CD4-positive, alpha-beta T cell treated with Interferon alpha-2 for 1 hour (primary cell): ENCODE data around the gene REEP1.

Source experiments
- DNase-seq, 2 donors: peaks; one replicate each; pipeline ENCODE4 v3.0.0-alpha.2; 2020 to 2022

The REEP1 gene

DNA sequence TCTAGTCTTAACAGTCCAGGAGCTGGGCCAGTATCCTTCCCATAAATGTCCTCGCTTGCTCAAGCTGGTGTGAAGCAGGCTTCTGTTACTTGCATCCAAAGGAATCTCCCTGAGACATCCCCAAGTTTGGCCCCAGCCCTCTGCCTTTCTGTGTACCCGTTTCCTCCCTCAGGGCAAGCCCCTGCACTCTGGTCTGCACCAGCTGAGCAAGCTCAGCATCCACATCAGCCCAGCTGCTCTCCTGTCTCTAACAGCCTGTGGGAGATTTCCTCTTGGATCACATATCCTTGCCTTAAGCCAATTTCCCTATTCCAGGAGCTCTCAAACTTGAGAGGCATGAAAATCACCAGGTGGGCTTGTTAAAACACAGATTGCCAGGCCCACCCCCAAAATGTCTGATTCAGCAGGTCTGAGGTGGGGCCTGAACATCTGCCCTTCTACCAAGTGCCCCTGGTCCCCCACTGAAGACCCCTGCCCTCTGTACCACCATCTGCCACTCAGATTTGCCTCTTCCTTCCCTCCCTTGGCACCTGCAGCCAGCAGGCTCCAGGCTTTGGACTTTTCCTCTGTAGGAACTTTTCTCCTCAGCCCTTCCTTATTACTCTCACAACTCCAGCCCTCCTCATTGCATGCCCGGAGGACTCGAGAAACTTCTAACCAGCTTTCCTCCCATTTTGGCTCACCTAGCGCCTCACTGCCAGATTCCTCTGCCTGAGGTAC, 32.1 kb downstream of the REEP1 start:
- DNase-seq, result no peak

DNA sequence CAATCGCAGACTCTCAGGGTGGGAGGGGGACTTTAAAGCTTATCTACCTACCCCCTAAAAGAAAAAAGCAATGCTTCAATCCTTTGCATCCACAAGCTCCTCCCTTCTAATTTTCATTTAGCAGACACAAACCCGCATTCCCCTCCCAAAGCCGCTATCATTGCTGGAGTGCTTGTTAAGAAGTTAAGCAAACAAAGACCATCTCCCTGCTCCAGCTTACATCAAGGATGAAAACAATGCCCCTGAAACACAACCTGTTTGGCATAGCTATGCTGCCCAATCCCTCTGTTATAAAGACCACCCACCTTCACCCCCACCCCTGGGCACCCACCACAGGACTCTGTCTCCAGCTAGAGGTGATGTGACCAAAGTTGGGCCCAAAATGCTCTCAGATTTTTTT, 33.0 kb downstream of the REEP1 start:
- no peak for DNase-seq

DNA sequence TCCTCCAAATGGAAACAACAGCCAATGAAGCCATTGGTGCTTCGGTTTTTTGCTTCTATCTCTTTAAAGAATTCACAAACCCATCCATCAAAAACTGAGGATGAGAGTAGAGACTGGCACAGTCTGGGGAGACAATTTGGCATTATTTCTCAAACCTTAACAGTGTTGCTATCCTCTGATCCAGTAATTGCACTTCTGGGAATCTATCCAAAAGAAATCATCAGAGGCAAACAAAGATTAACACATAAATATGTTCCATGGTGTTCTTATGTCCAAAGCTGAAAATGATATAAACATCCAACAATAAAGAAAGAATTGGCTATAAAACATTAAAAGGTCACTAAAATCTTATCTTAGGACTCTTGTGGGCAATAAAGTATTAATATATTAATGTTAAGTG, 35.1 kb downstream of the REEP1 start:
- no peak for DNase-seq

DNA sequence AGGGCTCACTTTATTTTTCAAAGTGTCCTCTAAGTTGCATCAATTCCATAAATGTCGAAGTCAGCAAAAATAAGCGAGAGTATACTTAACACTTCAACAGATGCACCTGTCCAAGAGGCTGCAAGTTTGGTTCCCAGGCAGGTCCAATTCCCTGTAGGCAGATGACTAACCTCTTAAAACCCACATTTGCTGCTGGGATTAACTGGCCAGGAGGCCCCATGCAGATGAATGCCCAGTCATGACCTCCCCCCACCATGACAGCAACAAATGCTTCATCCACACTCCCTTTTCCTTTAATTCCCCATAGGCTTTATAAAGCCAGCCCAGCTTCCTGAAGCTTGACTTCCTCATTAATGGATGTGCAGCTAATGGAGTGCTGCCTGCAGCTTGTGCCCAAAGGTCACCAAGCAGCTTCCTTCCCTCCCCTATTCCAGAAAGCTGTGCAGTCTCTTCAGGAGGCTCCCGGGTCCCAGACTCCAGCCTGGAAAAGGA, 35.7 kb downstream of the REEP1 start:
- no peak for DNase-seq

DNA sequence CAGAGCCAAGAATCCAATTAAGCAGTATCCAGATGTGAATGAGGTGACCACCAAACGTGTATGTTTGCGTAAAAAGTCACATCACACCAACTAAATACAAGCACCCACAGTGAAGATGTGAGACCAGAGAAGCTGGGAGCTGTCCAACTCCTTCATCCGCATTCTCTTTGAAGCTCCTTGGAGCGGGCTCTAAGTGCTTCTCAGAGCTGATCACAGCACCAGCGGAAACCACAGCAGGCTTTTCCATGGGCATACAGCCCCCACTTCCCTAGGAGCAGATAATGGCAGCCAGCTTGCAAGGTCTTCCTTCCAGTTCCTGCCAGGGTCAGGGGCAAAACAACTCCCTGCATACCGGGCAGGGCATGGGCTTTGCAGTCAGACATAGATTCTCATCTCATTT, 36.4 kb downstream of the REEP1 start:
- no peak for DNase-seq

DNA sequence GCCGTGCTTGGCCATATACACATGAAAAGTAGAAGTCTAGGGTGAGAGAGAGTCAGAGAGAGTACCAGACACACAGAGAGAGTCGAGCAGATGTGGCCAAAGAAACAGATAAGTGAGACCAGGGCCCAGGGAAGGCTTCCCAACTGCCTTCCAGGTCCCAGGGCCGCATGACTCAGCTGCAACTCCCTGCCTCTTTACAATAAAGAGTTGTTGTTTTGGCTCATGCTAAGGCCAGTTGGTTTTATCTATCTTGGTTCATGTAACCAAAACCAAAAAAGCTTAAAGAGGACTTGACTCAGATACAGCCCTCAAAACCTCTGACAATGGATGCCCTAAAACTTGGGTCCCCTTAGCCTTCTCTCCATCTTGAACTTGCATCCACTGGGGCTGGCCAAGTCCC, 36.9 kb downstream of the REEP1 start:
- no peak for DNase-seq

DNA sequence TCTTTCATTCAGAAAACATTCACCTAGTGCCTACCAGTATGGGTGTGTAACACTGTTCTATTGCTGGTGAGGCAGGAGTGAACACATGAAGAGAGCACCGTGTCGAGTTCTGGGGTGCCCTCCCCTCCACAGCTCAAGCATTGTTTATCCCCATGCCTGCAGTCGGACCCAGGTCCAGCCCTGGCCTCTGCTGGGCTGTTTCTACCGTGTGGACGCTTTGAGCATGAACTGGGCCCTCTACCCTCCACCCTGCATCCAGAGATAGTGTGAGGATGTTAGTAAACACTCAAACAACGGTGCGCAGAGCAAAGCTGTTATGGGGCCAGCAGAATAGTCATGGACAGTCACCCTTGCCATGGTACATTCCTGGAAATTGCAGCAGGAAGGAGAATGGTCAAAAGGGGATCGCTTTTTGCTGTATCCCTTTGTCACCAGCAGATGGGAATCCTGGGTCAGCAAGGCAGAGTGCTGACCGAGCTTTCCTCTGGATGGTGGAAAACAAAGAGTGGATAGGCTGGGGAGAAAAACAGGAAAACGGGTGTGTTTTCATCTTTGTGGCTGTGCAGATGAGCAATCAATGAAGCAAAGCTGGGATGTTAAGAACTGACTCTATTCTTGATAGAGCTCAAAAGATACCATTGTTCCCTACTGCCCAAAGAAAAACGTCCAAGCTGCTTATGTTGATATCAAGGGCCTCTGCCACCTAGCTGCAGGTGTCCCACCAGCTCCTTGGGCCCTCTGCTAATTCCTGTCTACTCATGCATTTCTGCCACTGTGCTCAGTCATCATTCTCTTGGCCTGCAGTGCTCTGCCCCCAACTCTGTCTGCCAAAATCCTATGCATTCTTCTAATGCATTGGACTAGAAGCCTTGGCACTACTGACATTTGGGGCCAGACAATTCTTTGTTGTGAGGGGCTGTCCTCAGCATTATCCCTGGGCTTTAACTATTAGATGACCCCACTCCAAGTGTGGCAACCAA, 38.7 kb downstream of the REEP1 start:
- no peak for DNase-seq

DNA sequence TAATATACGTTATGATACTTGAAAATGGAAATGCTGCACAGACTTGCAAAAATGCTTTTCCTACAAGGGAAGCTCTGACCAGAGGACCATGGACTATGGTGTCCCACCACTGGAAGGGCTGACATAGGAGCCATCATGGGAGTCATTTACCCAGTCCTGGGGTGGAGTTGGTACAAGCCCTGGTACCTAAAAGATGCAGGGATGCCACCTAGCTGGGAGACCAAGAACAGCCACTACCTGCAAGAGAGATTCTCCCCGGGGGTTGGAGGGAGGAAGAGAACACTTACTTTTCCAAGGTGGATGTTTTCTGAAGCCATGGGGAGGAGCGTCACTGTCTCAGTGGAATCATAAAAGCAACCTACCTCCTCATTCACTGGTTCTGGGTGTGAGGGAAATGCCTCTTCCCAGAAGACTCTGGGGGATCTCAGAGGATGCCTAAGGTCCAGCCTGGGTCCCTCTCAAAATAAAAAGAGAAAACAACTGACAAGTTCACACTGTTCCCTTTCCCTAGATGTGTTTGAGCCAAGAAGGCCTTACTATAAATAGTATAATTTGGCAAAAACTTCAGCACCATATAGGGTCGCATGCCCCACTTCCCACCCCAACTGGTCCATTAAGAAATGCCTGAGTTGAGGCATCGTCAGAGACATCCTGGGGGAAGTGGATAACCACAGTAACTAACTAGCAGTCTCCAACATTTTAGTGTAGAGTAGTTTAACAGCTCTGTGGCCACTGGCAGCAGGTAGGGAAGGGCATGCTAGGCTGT, 39.9 kb downstream of the REEP1 start:
- peak in 1 of 2 donors; percentile 9 for DNase-seq

DNA sequence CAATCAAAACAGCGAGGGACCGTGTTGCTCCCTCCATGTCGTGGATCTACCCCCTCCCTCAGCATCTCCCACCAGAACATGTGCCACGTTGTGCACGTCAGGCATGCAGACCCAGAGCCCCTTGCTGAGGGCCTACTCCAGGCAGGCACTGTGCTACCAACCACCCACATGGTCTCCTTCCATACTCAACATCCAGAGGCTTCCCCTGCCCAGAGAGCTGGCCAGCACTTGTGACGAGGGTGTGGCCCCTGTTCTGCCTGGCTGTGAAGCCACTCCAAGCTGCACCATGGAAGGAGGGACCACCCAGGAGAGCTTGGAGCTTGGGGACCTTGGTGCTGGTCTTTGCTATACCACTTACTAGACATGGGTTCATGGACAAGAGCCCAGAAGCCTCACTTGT, 40.5 kb downstream of the REEP1 start:
- DNase-seq, result no peak

DNA sequence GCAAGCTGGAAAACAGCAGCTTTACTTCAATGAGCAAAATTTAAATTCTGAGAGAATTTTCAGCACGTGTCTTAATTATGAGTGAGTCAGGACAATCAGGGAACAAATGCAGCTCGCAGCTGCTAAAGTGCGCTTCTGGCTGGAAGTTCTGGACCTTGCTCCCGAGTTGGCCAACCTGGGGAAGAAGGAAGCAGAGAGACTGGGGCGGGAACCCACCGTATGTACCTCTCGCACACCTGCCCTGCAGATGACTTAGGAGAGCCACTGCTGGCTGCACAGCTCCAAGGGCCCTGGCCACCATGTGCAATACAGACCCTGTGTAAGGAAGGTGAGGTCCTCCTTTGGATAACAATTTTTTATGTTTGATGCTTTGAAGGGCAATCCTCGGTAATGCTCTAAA, 42.4 kb downstream of the REEP1 start:
- DNase-seq, result no peak

DNA sequence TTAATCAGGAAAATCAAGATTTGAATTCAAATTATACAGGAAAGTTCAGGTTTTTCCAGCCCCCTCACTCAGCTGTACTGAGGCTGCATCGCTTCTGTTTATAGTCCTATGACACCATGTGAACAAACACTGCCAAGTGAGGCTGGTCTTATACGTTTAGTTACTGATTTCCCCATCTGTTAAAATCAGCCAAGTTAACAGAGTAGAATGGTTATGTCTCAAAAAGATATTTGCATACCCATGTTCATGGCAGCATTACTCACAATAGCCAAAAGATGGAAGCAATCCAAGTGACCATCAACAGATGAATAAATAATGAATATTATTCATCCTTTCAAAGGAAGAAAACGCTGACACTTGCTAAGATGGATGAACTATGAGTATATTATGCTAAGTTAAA, 43.8 kb downstream of the REEP1 start:
- no peak for DNase-seq

DNA sequence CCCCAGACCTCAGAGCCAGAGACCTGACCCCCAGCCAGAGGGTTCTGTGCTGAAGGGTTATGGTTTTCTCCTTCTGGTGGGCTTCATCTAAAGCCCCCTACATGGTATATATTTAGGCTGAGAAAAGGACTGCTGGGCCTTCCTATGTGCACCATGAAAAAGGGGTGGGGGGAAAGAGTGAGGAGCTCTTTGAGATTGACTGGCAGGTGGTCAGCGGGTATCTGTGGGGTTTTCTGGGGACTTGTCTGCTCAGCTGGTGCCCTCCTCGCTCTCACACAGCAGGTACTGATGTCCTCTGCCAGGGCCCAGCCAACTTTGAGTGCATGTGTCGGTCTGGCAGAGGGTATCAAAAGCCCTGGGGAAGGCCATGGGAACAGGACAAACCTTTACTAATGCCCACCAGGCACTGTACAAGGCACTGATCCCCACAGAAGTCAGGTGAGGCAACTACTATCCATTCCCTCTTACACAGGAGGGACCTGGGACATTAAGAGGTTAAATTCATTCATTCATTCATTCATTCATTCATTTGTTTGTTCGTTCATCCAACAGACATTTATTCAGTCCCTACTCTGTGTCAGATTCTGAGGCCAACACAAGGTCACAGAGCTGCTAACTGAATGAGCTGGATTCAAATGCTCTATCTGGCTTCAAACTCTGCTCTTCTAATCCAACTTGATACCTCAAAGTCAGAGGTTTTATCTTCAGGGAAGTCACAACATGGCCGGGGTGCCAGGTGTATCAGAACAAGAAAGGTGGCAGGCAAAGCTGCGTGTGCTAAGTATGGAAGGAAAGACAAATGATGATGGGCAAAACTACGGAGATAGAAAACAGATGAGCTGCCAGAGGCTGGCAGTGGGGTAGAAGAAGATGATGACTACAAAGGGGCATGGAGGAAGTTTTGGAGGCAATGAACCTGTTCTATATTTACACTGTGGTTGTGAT, 44.6 kb downstream of the REEP1 start:
- DNase-seq, result no peak

DNA sequence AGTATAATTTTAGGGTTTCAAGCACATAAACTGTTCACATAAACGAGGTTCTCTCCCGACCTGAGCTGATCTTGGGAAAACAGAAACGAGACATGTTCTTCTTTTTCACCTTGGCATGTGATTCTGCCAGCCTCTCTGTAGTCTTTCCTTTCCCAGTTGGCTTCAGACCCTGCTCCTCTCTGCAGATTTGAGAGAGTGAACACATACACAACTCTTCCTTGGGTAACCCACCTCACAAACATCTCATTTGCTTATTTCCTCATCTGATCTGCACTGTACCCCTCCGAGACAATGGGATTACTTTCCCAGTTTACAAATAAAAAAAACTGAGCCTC, 46.1 kb downstream of the REEP1 start:
- no peak for DNase-seq

DNA sequence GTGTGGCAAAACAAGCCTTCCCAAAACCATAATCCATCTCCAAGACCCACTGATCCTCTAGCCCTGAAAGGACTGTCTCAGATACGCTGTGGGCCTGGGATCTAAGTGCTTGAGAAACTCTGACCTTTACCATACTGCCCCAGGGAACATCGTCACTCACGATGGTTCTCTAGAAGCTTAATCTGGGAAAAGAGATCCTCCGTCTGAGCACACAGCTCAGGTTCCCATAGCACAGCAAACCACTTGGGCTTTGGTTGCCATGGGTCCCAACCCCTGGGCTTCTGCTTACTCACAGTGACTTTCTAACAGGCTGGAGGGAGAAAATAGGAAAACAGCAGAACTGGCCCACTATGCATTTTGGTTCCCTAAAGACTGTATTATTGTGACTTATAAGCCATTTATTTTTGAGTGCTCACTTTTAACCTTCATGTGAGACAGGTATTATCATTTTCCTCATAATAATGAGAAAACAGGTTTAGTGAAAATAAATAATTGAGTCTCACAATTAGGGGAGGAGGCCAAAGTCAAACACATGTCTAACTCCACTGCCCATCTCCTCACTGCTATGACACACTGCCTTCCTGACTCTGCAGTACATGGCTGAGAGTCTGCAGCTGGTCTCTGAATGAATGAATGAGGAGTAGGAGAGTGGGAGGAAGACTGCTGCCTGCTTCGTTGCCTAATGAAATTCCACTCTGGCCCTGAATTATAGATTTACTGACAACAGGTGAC, 46.7 kb downstream of the REEP1 start:
- DNase-seq, result no peak

DNA sequence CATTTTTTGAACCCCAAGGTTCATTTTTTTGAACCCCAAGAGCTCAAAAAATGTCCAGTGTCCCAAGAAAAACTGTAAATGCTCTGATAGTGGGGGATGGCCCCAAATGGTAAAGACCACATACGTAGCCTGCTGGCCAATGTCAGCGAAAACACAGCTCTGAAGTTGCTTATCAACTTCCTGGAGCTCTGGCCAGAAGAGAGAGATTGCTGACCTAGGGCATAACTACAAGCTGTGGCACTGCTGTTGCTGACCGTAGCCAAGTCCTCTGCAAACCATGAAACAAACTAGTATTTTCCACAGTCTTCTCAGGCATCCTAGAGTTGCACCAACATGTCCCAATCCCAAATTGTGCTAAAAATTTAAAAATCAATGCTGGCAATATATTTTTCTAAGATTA, 50.9 kb downstream of the REEP1 start:
- DNase-seq, result no peak

DNA sequence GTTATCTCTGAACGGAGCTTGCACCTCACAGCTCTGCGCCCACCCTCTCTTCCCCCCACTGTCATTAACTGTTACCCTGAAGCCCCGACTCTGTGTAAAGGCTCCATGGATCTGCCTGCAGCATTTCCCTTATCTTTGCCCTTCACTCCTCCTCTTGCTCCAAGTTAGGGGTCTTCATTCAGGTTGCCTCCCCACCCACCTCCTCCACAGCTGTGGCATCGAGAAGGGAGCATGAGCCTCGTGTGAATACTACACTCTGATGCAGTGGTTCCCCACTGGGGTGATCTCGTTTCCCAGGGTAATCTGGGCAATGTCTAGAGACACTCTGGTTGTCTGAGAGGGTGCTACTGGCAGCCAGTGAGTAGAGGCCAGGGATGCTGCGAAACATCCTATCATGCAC, 51.4 kb downstream of the REEP1 start:
- no peak for DNase-seq

DNA sequence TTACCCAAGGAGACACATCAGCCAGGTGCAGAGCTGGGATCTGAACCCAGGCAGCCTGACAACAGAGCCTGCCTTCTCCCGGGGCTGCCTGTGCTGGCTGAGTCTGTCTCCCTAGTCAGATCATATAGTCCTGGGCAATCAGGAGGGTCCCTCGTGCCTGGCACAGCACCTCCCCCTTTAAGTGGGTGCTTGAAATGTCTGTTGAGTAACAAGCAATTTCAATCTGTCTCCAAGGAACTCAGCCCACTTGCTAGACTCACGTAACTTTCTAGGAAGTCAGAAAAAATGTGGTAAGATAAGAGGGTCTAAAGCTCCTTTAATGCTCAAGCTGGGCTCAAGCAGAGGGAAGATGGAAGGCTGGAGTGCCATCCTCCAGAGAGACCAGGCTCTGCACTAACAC, 51.9 kb downstream of the REEP1 start:
- DNase-seq, result no peak

DNA sequence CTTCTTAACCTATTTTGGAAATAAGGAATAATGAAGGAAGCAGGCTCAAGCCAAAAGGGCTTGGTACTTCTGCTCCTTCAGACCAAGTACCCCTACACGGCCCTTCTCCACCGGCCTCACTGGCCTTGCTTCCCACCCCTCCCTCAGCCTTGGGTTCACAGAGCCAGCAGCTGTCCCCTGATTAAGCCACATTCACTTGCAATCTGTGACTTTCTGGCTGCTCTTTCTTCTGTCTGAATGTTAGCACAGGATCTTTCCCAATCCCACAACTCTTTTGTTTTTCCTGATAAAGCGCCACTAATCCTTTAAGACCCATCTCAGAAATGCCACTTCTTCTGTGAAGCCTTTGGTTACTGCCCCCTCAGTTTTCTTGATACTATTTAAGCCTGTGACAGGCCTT, 52.4 kb downstream of the REEP1 start:
- DNase-seq, result no peak

DNA sequence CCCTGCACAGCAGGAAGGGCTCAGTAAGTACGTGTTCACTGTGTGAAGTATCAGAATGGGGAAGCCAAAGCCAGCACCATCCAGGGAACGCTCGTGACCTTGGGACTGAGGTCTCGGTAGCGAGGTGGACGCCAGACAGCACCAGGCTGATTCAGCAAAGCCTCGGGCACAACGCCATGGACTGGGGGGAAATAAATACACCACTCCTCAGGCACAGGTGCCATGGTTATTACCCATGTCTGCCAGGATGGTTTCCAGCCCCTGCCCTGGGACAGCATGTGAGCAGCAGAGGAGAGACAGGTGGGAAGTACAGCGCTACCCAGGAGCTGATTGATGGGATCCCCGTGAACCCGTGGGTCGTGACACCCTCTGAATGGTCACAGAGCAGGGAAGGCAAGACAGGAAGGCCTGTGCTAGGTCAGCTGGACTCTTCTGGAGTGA, 53.0 kb downstream of the REEP1 start:
- DNase-seq, result no peak

DNA sequence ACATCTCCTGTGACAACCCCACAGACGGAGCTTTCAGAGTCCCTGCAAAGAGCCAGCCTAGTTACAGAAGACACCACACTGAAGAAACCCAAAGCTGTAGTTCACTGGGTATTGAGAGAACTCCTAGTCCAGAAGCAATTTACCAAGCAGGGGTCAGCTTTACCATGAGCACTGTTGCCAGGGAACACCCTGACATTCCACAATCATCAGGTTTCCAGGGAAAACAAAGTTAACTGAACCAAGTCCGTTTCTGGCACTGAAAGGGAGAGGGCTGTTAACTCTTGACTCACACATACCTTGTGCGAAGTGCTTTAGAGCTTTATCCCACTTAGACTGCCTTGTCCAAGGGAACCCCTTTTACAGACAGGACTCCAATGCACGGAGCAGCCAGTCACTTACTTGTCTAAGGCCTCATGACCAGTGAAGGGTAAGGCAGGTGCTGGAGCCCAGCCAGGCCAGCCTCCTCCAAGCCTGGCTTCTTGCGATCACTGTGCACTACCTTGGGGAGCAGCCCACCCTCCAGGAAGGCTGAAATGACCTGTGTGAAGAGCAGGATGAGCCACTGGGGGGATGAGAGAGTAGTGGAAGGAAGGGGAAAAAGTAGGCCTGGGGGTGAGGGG, 53.9 kb downstream of the REEP1 start:
- DNase-seq, result no peak
